A673 (cell line): ENCODE results near the gene CFAP300. TPM values are rescaled to one million over a fixed set of nuclear protein-coding genes. Genes with fewer than 3 reads are reported as not detected.

Source experiments
- BruUV-seq: library from RNA; stranded (reverse); fragments of 400-500 nt; replicated peaks from 2 replicates; lab custom pipeline; 2021; lab: Mats Ljungman, UMichigan
- CTCF ChIA-PET: fragments of 300-600 bp; sonication (Branson Sonifier 250); formaldehyde crosslinking; loops from one replicate; lab custom pipeline; 2022; ENCODE audit warnings: antibody characterized with exemption; lab: Charles Lee
- POLR2A ChIA-PET: fragments of 300-600 bp; sonication (Branson Sonifier 250); formaldehyde crosslinking; loops from one replicate; lab custom pipeline; 2022; ENCODE audit warnings: antibody characterized with exemption; ENCODE audit not compliant: low non-redundant PET; lab: Charles Lee
- DNase-seq: peaks from one replicate; pipeline ENCODE4 v3.0.0-alpha.2; 2015; ENCODE audit warnings: low spot score
- H3K27ac ChIP-seq: fragments of 200-600 bp; sonication (generic); 2 replicates; pipeline ENCODE4 v1.5.1; 2016; ENCODE audit warnings: mixed run types, low read depth, mild to moderate bottlenecking, mixed read lengths, antibody characterized with exemption, low read length; ENCODE audit not compliant: poor library complexity, severe bottlenecking
- H3K27me3 ChIP-seq: fragments of 200-600 bp; sonication (generic); replicated peaks from 2 replicates; pipeline ENCODE4 v1.6.1; 2017; ENCODE audit warnings: mixed run types, low read depth, mild to moderate bottlenecking, mixed read lengths, antibody characterized with exemption, low read length; ENCODE audit not compliant: insufficient read depth, poor library complexity
- H3K36me3 ChIP-seq: fragments of 200-600 bp; sonication (generic); 2 replicates; pipeline ENCODE4 v1.6.1; 2016; ENCODE audit warnings: mixed run types, mild to moderate bottlenecking, mixed read lengths, antibody characterized with exemption, low read length; ENCODE audit not compliant: insufficient read depth, poor library complexity, severe bottlenecking
- H3K4me1 ChIP-seq: fragments of 200-600 bp; sonication (generic); 2 replicates; pipeline ENCODE4 v1.6.1; 2017; ENCODE audit warnings: mixed run types, mild to moderate bottlenecking, mixed read lengths, antibody characterized with exemption, low read length; ENCODE audit not compliant: insufficient read depth, poor library complexity, severe bottlenecking
- H3K4me3 ChIP-seq: fragments of 200-600 bp; sonication (generic); 2 replicates; pipeline ENCODE4 v1.5.1; 2016; ENCODE audit warnings: low read depth, mixed run types, mild to moderate bottlenecking, mixed read lengths, low read length; ENCODE audit not compliant: poor library complexity, severe bottlenecking
- H3K9me3 ChIP-seq: fragments of 200-600 bp; sonication (generic); 2 replicates; pipeline ENCODE4 v1.6.1; 2016; ENCODE audit warnings: mixed run types, low read depth, mild to moderate bottlenecking, mixed read lengths, antibody characterized with exemption, low read length; ENCODE audit not compliant: poor library complexity, severe bottlenecking
- CTCF ChIP-seq: fragments of 300-800, 200-600 bp; sonication (generic); conservative IDR thresholded peaks from 2 replicates; pipeline ENCODE4 v1.5.1; 2017; ENCODE audit warnings: low read depth, mild to moderate bottlenecking, antibody characterized with exemption, low read length, moderate library complexity, mixed read lengths
- EZH2 ChIP-seq: fragments of 200-600 bp; sonication (generic); IDR thresholded peaks from 2 replicates; pipeline ENCODE4 v1.6.1; 2017; ENCODE audit warnings: borderline replicate concordance, low read depth, mild to moderate bottlenecking, mixed read lengths, antibody characterized with exemption, low read length; ENCODE audit not compliant: poor library complexity, severe bottlenecking
- intact Hi-C: fragments of 100-400 bp; cut with micrococcal nuclease; formaldehyde crosslinking; loops from one replicate; pipeline ENCODE4 v1.10.0; 2022; ENCODE audit not compliant: unreplicated experiment
- total RNA-seq: library from RNA; stranded (reverse); gene quantifications from 2 replicates; pipeline ENCODE4 v1.2.3, GENCODE V29; 2021

CFAP300 gene
- total RNA-seq, 1 experiment from 2014 or later = 10.9 TPM

GRCh38 chr11:102017026-102017425 is 30.2 kb upstream of the CFAP300 start:
- ChIA-PET POLR2A (no interaction called here), CTCF (no interaction called here)
- H3K9me3 ChIP-seq = no peaks in the 10 kb centered on the region
- no peak for DNase-seq
- H3K4me1 ChIP-seq = peaks cover 13% of the 10 kb centered on the region
- BruUV-seq = no TSS peak
- TF ChIP-seq EZH2 (no peak), CTCF (no peak)
- no peak overlapping the region for H3K27ac ChIP-seq
- no peaks in the 10 kb centered on the region for H3K27me3 ChIP-seq
- intact Hi-C loops = no loop called here
- H3K4me3 ChIP-seq = no peak overlapping the region
- H3K36me3 ChIP-seq = no peaks in the 10 kb centered on the region

DNA sequence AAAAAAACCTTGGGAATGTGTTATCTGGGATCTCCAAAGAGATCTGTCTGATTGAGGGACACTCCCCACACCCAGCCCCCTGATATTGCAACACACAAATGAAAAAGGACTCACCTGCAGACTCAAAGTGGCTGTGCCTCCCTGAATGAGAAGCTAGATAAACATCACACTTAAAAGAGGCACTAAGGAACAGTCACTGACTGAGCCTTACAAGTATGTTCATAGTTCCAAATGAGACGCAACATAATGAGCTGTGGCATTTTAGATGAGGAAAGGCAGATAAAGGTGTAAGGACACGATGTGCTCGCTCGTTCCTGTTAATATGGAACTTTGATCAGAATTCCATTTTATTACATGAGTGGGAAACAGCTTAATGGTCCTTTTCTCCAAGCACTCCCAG is 21.0 kb upstream of the CFAP300 start:
- CTCF ChIA-PET = no interaction called here
- intact Hi-C loops = no loop called here
- H3K27me3 ChIP-seq = no peaks in the 10 kb centered on the region
- H3K27ac ChIP-seq = no peak overlapping the region
- H3K9me3 ChIP-seq = no peaks in the 10 kb centered on the region
- BruUV-seq = no TSS peak
- POLR2A ChIA-PET = no interaction called here
- no peaks in the 10 kb centered on the region for H3K36me3 ChIP-seq
- no peak for DNase-seq
- no peak for TF ChIP-seq EZH2
- TF ChIP-seq CTCF = no peak
- H3K4me3 ChIP-seq = no peak overlapping the region
- peaks cover 8% of the 10 kb centered on the region for H3K4me1 ChIP-seq

GRCh38 chr11:102026959-102027358 is 20.3 kb upstream of the CFAP300 start:
- Histone ChIP-seq H3K36me3 (no peaks in the 10 kb centered on the region), H3K4me3 (no peak overlapping the region), H3K4me1 (peaks cover 8% of the 10 kb centered on the region), H3K27me3 (no peaks in the 10 kb centered on the region), H3K27ac (no peak overlapping the region), H3K9me3 (no peaks in the 10 kb centered on the region)
- intact Hi-C loops = no loop called here
- CTCF ChIA-PET = no interaction called here
- TF ChIP-seq EZH2 (no peak), CTCF (no peak)
- no peak for DNase-seq
- BruUV-seq = no TSS peak
- POLR2A ChIA-PET = no interaction called here
